ENCODE data around the gene UGCG.

DNA sequence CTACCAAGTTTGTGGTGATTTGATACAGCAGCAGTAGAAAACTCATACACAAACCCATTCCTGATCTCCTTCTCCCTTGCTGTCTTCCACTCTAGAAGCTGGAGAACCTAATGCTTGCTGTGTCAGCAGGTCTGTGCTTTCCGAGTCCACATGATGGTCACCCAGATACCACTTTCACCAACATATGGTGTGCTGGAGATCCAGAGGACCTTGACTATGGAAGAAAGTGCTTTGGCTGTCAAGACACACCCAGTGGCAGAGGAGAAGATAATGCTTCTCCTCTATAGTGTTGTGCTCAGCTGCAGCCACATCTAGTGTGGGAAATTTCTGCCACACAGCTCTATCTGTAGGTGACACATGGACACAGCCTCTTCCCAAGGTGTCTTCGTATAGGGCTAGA is 67.4 kb downstream of the UGCG start:
- no peak for TF ChIP-seq CTCF (IDR thresholded peaks at IDR 0.05; ENCODE audit: low read depth, low read length)
- no peak for TF ChIP-seq POLR2A (IDR thresholded peaks at IDR 0.05; ENCODE audit: extremely low read depth, insufficient read length)
- TF ChIP-seq MAX (IDR thresholded peaks at IDR 0.05; ENCODE audit: low read depth, low read length): no peak

All from NB4 (cell line).